Activated B cell treated with CpG ODN at 0.5 μM for 24 hours (primary cell): ENCODE data around the gene ICAM3. TPM values are rescaled to one million over a fixed set of nuclear protein-coding genes. Genes with fewer than 3 reads are reported as not detected.

ENCODE experiments used
- ATAC-seq: fragments of 200-7000 bp; cut with Tn5 transposase; one replicate; pipeline ENCODE4 v1.10.0; 2021; ENCODE audit warnings: low read depth, mild to moderate bottlenecking, moderate library complexity
- CTCF ChIA-PET: fragments of 350-600 bp; sonication (Branson Sonifier 250); formaldehyde crosslinking; loops from one replicate; lab custom pipeline; 2021; ENCODE audit warnings: antibody characterized with exemption; lab: Charles Lee
- POLR2A ChIA-PET: fragments of 350-600 bp; sonication (Branson Sonifier 250); formaldehyde crosslinking; loops from one replicate; lab custom pipeline; 2021; ENCODE audit warnings: antibody characterized with exemption; lab: Charles Lee
- DNase-seq: peaks from one replicate; pipeline ENCODE4 v3.0.0; 2022
- H3K27ac Mint-ChIP-seq: one replicate; pipeline ENCODE4 v1.8.0; 2020; ENCODE audit warnings: mixed read lengths
- H3K27me3 Mint-ChIP-seq: one replicate; pipeline ENCODE4 v1.8.0; 2021; ENCODE audit warnings: mixed read lengths
- H3K36me3 Mint-ChIP-seq: one replicate; pipeline ENCODE4 v1.8.0; 2021; ENCODE audit warnings: low read depth, mixed read lengths
- H3K4me1 Mint-ChIP-seq: one replicate; pipeline ENCODE4 v1.8.0; 2021; ENCODE audit warnings: mixed read lengths
- H3K4me3 Mint-ChIP-seq: one replicate; pipeline ENCODE4 v1.8.0; 2020; ENCODE audit warnings: mild to moderate bottlenecking, mixed read lengths
- H3K9me3 Mint-ChIP-seq: one replicate; pipeline ENCODE4 v1.8.0; 2020; ENCODE audit warnings: mixed read lengths
- intact Hi-C: fragments of 100-400 bp; cut with micrococcal nuclease; formaldehyde crosslinking; loops from one replicate; pipeline ENCODE4 v1.15.1; 2024
- total RNA-seq: library from RNA; stranded (reverse); gene quantifications from 2 replicates; pipeline ENCODE4 v1.2.3, GENCODE V29; 2022
- TF ChIP-seq, protein P1 (sequence below): fragments of 200-600 bp; IDR thresholded peaks from one replicate; pipeline ENCODE4 v1.8.0; 2022; ENCODE audit warnings: antibody characterized with exemption, mild to moderate bottlenecking

ICAM3 gene
- total RNA-seq, 1 donor from 2014 or later: 147 TPM

DNA sequence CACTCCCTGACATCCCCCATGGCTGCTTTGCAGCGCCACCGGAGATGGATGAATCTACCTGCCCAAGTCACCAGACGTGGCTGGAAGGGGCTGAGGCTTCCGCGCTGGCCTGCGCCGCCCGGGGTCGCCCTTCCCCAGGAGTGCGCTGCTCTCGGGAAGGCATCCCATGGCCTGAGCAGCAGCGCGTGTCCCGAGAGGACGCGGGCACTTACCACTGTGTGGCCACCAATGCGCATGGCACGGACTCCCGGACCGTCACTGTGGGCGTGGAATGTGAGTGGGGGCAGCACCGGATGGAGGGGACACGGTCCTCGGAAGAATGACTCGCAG, 45.1 kb downstream of the ICAM3 start:
- TF ChIP-seq, protein P1, sequence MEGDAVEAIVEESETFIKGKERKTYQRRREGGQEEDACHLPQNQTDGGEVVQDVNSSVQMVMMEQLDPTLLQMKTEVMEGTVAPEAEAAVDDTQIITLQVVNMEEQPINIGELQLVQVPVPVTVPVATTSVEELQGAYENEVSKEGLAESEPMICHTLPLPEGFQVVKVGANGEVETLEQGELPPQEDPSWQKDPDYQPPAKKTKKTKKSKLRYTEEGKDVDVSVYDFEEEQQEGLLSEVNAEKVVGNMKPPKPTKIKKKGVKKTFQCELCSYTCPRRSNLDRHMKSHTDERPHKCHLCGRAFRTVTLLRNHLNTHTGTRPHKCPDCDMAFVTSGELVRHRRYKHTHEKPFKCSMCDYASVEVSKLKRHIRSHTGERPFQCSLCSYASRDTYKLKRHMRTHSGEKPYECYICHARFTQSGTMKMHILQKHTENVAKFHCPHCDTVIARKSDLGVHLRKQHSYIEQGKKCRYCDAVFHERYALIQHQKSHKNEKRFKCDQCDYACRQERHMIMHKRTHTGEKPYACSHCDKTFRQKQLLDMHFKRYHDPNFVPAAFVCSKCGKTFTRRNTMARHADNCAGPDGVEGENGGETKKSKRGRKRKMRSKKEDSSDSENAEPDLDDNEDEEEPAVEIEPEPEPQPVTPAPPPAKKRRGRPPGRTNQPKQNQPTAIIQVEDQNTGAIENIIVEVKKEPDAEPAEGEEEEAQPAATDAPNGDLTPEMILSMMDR: no peak
- intact Hi-C loops: loop anchor here (2.0 kb wide), 1 partner anchor 38 kb away; the partner anchor contains the start of gene RAVER1
- Mint-ChIP-seq H3K36me3 (no peaks in the 10 kb centered on the region), H3K4me1 (peaks cover 53% of the 10 kb centered on the region), H3K9me3 (no peaks in the 10 kb centered on the region), H3K4me3 (no peak overlapping the region), H3K27me3 (peaks cover 36% of the 10 kb centered on the region), H3K27ac (no peak overlapping the region)
- POLR2A ChIA-PET: interaction anchor here (3.7 kb wide), 1 partner anchor 24 kb away, joined by 44 read pairs; the partner anchor contains the start of gene ICAM1
- CTCF ChIA-PET: no interaction called here
- ATAC-seq (no peak), DNase-seq (no peak)

DNA sequence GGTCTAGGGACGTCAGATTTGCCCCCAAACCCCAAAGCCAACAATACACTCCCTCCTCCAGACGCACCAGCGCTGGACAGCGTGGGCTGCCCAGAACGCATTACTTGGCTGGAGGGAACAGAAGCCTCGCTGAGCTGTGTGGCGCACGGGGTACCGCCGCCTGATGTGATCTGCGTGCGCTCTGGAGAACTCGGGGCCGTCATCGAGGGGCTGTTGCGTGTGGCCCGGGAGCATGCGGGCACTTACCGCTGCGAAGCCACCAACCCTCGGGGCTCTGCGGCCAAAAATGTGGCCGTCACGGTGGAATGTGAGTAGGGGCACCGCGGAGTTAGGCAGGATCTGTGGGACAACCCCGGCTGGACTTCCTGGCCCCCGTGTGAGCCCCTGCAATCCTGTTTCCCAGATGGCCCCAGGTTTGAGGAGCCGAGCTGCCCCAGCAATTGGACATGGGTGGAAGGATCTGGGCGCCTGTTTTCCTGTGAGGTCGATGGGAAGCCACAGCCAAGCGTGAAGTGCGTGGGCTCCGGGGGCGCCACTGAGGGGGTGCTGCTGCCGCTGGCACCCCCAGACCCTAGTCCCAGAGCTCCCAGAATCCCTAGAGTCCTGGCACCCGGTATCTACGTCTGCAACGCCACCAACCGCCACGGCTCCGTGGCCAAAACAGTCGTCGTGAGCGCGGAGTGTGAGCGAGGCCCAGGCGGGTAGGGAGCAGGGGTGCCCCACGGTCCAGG, 45.6 kb downstream of the ICAM3 start:
- POLR2A ChIA-PET: interaction anchor here (3.7 kb wide), 1 partner anchor 23 kb away, joined by 44 read pairs; the partner anchor contains the start of gene ICAM1
- H3K27ac Mint-ChIP-seq: no peak overlapping the region
- DNase-seq (no peak), ATAC-seq (no peak)
- CTCF ChIA-PET: no interaction called here
- no peaks in the 10 kb centered on the region for H3K36me3 Mint-ChIP-seq
- no peaks in the 10 kb centered on the region for H3K9me3 Mint-ChIP-seq
- intact Hi-C loops: loop anchor here (2.0 kb wide), 1 partner anchor 39 kb away; the partner anchor contains the start of gene RAVER1
- peaks cover 39% of the 10 kb centered on the region for H3K27me3 Mint-ChIP-seq
- peaks cover 58% of the 10 kb centered on the region for H3K4me1 Mint-ChIP-seq
- TF ChIP-seq, protein P1: no peak
- H3K4me3 Mint-ChIP-seq: peak overlapping the region; percentile 73

DNA sequence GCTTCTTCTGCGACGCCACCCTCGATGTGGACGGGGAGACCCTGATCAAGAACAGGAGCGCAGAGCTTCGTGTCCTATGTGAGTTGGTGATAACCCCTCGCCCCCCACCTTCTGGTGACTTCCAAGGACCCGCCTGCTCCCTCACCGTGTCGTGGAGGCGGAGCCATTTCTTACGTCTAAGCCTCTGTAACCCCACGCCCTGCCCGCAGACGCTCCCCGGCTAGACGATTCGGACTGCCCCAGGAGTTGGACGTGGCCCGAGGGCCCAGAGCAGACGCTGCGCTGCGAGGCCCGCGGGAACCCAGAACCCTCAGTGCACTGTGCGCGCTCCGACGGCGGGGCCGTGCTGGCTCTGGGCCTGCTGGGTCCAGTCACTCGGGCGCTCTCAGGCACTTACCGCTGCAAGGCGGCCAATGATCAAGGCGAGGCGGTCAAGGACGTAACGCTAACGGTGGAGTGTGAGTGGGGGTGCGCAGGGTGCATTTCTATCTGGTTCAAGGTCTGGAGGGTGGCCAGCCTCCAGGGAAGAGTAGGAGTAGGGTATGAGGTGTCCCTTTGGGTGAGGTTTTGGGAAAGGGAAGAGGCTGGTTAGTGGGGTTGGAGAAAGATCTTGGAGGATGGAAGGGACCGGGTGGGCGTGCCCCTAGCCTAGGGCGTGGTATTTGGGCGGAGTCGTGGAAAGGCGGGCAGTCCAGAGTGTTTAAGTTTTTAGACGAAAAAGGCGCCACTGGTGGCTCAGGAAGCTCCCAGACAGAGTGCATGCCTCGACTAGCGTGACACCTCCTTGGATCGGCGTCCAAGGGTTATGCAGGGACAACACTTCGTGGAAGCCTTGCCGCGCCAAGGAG, 46.4 kb downstream of the ICAM3 start:
- intact Hi-C loops: no loop called here
- ATAC-seq (no peak), DNase-seq (no peak)
- CTCF ChIA-PET: interaction anchor here (1.5 to 1.9 kb wide), 2 partner anchors 22 to 23 kb away, joined by 4 to 12 read pairs; partner anchors contain the start of gene ICAM1
- peaks cover 63% of the 10 kb centered on the region for H3K4me1 Mint-ChIP-seq
- POLR2A ChIA-PET: interaction anchor here (0.5 to 3.7 kb wide), 3 partner anchors 22 to 191 kb away, joined by 3 to 44 read pairs (median 7); partner anchors contain the start of genes ICAM1 and TYK2
- H3K36me3 Mint-ChIP-seq: no peaks in the 10 kb centered on the region
- H3K27ac Mint-ChIP-seq: peak overlapping the region; percentile 59
- H3K27me3 Mint-ChIP-seq: peaks cover 41% of the 10 kb centered on the region
- TF ChIP-seq, protein P1: no peak
- peak overlapping the region; percentile 73 for H3K4me3 Mint-ChIP-seq
- no peaks in the 10 kb centered on the region for H3K9me3 Mint-ChIP-seq

DNA sequence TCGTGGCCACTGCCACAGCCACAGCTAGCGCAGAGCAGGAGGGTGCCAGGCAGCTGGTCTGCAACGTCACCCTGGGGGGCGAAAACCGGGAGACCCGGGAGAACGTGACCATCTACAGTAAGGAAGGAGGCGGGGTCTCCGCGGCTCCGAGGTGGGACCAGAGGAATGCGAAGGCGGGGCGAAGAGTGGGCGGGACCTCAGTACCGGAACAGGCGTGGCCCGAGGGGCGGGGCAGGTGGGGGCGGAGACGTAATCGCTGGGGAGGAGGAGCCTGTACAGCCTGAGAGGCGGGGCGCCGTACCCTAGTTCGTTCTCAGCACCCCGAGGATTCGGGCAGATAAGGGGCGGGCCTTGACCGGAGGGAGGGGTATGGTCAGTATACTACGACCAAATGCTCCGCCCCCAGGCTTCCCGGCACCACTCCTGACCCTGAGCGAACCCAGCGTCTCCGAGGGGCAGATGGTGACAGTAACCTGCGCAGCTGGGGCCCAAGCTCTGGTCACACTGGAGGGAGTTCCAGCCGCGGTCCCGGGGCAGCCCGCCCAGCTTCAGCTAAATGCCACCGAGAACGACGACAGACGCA, 47.1 kb downstream of the ICAM3 start:
- ChIA-PET CTCF (interaction anchor here (1.2 to 1.9 kb wide), 3 partner anchors 21 to 97 kb away, joined by 4 to 12 read pairs (median 6); partner anchors contain the start of gene ICAM1), POLR2A (interaction anchor here (1.3 to 3.7 kb wide), 3 partner anchors 22 to 179 kb away, joined by 3 to 44 read pairs (median 7); partner anchors contain the start of genes ICAM1 and TYK2)
- ATAC-seq (peak; percentile 16), DNase-seq (peak; percentile 50)
- Mint-ChIP-seq H3K9me3 (no peaks in the 10 kb centered on the region), H3K27ac (peak overlapping the region; percentile 59), H3K27me3 (peaks cover 43% of the 10 kb centered on the region), H3K4me1 (peaks cover 70% of the 10 kb centered on the region), H3K4me3 (peak overlapping the region; percentile 73), H3K36me3 (no peaks in the 10 kb centered on the region)
- intact Hi-C loops: no loop called here
- TF ChIP-seq, protein P1: no peak
